Colon (tissue), 2 donors: ENCODE results near the gene CHPF.

Experiments used
- FAIRE-seq: peaks from 2 replicates; lab custom pipeline; 2012; peaks lifted over from hg19 to GRCh38; lab: Jason Lieb, UNC
- donor health status: control.
- donor health status: control.

Gene CHPF

GRCh38 chr2:219567131-219567530, 23.5 kb upstream of the CHPF start:
- FAIRE-seq = no peak

GRCh38 chr2:219566640-219567039, 23.0 kb upstream of the CHPF start:
- FAIRE-seq = no peak

GRCh38 chr2:219565130-219566080, 21.8 kb upstream of the CHPF start:
- no peak for FAIRE-seq

GRCh38 chr2:219563271-219563928, 19.8 kb upstream of the CHPF start:
- no peak for FAIRE-seq

GRCh38 chr2:219562049-219563020, 18.7 kb upstream of the CHPF start:
- no peak for FAIRE-seq

GRCh38 chr2:219561179-219562048, 17.8 kb upstream of the CHPF start:
- no peak for FAIRE-seq

GRCh38 chr2:219560893-219561178, 17.2 kb upstream of the CHPF start:
- FAIRE-seq = no peak

GRCh38 chr2:219560037-219560892, 16.7 kb upstream of the CHPF start:
- no peak for FAIRE-seq

GRCh38 chr2:219559156-219559915, 15.7 kb upstream of the CHPF start:
- FAIRE-seq = no peak

- no peak for FAIRE-seq
These were observed 14.5 kb upstream of the CHPF start for GRCh38 chr2:219557791-219558785.

- no peak for FAIRE-seq
These were observed 13.7 kb upstream of the CHPF start for GRCh38 chr2:219557320-219557719.

- FAIRE-seq = no peak
These were observed 12.8 kb upstream of the CHPF start for GRCh38 chr2:219556413-219556812.

- no peak for FAIRE-seq
These were observed 12.3 kb upstream of the CHPF start for GRCh38 chr2:219555956-219556355.

- no peak for FAIRE-seq
These were observed 10.7 kb upstream of the CHPF start for GRCh38 chr2:219554350-219554749.

- no peak for FAIRE-seq
These were observed 9.9 kb upstream of the CHPF start for GRCh38 chr2:219553463-219553963.

- no peak for FAIRE-seq
These were observed 9.5 kb upstream of the CHPF start for GRCh38 chr2:219553168-219553417.

- no peak for FAIRE-seq
These were observed 9.0 kb upstream of the CHPF start for GRCh38 chr2:219552382-219553167.
